NCI-H2196 treated with DMSO at 0.1 percent for 48 hours (cell line): ENCODE measurements around the gene ARF5.

Source experiments
- DNase-seq: peaks from one replicate; lab custom pipeline; 2025; ENCODE audit not compliant: unreplicated experiment; lab: John Stamatoyannopoulos, UW

Gene ARF5

GRCh38 chr7:127588697-127589482 lies 679 bp downstream of the ARF5 start:
- DNase-seq, result peak; percentile 20

DNA sequence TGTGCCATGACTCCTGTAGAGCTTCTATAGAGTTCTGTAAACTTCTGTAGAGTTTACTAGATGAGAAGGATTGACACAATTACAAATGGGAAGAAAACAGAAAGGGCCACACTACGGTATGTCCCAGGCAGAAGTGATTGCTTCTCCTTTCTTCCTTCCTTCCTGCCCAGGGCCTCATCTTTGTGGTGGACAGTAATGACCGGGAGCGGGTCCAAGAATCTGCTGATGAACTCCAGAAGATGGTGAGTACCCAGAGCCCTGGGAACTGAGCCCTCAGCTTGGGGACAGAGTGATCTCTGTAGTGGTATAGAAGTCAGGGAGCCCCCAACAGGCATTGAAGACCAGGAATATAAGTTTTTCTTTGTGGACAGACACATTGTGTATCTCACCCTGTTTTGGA lies 1.7 kb downstream of the ARF5 start:
- DNase-seq, result no peak

GRCh38 chr7:127591189-127591588 lies 3.0 kb downstream of the ARF5 start:
- DNase-seq, result no peak

- no peak for DNase-seq
Observed at GRCh38 chr7:127591591-127591990, 3.4 kb downstream of the ARF5 start.

GRCh38 chr7:127592550-127592949 lies 4.3 kb downstream of the ARF5 start:
- DNase-seq, result no peak

GRCh38 chr7:127594490-127594889 lies 6.3 kb downstream of the ARF5 start:
- no peak for DNase-seq

DNA sequence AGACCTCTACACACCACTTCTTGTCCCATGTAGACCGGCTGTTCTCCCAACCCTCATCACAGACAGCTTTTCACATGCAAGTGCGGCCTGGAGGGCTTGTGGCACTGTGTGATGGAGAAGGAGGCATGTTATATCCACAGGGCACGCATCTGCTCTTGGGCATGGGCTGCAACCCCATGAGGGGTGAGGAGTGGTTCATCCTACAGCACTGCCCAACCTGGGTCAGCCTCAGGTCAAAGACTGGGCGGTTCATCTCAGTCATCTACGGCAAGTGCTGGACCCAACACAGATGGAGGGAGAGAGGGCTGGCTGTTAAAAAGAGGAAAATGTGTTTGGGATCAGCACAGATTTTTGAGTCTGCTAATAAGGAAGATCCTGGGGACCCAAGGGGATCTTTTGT lies 7.5 kb downstream of the ARF5 start:
- DNase-seq, result no peak

DNA sequence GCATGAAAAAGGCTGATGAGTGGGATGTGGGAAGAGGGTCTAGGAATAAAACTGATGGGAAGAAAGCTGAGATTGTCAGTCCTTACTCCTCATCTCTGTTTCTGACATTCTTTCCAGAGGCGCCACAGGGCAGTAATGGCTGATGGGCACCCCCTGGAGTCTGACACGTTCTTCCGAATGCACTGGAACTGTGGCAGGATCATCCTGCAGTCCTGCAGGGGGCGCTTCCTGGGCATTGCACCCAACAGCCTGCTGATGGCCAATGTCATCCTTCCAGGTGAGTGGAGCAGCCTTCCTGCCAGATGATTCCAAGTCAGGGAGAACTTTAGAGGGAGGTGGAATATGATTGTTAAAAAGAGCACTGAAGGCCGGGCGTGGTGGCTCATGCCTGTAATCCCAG lies 10.1 kb downstream of the ARF5 start:
- no peak for DNase-seq

DNA sequence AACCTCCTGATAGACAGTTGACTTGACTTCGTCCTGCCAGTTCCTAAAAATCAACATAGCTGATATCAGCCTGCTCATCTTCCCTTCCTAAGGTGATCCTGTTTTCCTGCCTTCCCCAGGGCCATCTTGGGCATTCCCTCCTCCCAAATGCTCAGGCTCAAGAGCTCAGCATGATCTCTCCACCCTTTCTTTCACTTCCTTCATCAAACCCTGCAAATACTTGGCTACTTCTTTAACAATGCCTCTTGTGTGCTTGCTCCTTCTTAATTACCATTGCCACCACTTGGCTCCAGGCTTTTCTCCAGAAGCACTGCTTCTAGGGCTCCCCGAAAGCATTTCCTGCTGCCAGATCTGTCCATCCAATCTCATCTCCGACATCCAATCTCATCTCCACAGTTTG lies 12.7 kb downstream of the ARF5 start:
- no peak for DNase-seq

GRCh38 chr7:127608446-127608845 lies 20.2 kb downstream of the ARF5 start:
- no peak for DNase-seq

- DNase-seq, result no peak
Observed at GRCh38 chr7:127609297-127609696, 21.1 kb downstream of the ARF5 start.

GRCh38 chr7:127612263-127612662 lies 24.1 kb downstream of the ARF5 start:
- DNase-seq, result no peak

DNA sequence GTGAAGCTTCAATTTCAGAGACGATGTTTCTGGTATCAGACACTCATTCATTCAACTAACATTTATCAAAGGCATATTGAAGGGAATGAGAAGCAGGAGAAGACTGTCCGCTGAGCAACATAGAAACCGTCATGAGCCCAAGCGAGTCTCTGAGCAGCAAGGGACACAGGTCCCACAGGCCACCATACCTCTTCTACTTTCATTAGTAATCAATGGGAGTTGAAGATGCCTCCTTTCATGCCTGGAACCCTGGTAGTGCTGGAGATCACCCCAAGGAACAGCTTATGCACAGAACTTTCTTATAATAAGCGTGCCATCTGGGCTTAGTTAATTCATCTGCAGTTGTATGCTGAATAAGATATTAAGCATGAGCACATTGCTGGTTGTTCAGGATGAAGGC lies 28.5 kb downstream of the ARF5 start:
- DNase-seq, result no peak

DNA sequence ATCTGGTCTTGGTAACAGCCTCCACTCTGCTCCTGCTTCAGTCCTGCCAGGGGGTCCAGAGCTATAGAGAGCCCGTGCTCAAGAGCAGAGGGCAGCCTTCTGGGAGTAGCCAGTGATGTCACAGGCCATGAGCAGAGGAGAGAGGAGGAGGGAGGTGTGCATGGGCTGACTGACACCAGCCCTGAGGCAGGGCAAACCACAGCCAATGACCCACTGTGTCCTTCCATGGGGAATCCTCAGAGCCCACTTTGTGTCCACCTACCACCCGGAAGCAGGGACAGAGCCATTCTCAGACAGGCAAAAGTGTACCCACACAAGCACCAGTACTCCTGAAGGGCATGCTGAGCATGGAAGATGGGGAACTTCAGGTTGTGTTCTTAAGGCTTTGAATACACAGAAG lies 29.8 kb downstream of the ARF5 start, which contains the start of gene PAX4:
TSS of gene PAX4 (minus strand) at position 101 of the 400 bp plus-strand sequence. CDS start 2,214 bp downstream, outside the sequence.
- no peak for DNase-seq

- DNase-seq, result no peak
Observed at GRCh38 chr7:127618775-127619174, 30.6 kb downstream of the ARF5 start.

DNA sequence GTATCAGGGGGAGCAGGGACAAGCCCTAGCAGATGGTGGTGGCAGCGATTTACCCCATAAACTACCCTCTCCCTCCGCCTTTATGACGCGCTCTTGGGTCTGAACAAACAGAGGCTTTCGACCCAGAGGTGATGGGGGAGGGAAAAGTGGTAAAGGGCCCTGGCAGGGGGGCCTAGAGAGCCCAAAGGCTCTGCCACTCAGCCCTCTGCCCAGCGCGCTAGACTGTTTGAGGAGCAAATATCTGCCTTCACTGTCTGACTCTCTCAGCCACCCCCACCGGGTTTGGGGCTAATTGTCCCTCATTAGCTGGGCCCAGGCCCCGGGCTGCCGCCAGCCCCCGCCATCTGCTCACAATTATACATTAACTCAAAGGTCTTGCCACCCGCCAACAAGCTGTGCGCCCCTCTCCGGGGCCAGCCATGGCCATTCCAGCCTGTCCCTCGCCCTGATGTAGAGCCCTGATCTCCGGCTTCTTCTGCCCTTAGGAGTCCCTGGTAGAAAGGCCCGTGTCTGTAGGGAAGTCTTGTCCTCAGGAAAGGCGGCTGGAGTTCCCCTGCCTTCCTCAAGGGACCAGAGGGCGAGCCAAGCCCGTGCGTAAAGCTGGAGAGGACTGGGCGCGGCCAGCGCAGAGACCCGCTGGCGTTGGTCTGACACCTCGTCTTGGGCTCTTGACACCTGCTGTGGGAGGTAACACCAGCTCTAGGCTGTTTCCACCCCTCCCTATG lies 31.6 kb downstream of the ARF5 start:
- no peak for DNase-seq

- no peak for DNase-seq
Observed at GRCh38 chr7:127620406-127621233, 32.4 kb downstream of the ARF5 start.

GRCh38 chr7:127625331-127625730 lies 37.1 kb downstream of the ARF5 start:
- no peak for DNase-seq

DNA sequence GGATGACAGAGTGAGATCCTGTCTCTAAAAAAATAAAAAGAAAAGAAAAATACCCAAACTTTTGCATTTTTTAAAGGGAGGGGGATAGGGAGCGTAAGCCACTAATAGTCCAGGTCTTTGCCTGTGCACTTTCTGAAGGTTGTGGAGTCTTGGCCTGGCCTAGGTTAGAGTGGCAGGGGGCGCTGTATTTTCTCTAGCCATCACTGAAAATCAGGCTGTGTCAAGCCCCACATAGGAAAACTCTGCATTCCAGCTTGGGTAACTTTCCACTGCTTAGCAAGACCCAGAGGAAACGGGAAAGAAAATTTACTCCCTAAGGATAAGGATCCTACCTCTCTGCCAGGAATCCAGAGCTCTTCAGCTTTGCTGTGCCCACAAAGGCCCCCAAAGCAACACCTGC lies 40.2 kb downstream of the ARF5 start:
- DNase-seq, result no peak

DNA sequence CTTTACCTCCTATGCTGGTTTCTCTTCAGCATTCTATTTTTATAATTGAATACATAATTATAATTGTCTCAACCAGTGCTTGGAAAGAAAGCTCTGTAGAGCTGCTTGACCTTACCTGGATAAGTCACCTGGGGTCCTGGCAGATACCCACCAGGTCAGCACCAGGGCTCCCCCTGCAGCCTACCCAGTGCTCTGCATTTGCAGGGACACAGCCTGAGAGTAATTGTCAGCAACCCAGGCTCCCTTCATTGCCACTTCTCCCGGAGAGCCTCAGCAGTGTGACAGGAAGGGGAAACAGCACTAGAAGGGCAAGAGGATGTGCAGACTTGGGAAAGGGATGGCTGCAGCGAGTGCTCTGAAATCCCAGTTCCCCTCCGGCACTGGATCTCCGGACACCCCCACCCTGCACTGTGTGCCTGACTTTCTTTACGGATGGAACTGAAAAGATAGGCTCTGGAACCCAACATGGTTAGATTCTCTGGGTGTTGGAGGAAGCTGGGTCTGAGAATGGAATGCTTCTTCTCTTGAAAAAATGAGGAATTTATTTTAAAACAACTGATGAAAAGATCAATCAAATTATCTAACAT lies 41.1 kb downstream of the ARF5 start:
- DNase-seq, result no peak

- no peak for DNase-seq
Observed at GRCh38 chr7:127632276-127632910, 44.2 kb downstream of the ARF5 start.
